ENCODE data around the gene CNGA3. TPM values are rescaled to one million over a fixed set of nuclear protein-coding genes. Genes with fewer than 3 reads are reported as not detected.

Gene CNGA3
- total and polyA plus RNA-seq, 2 donors, result 0.05 to 0.09 TPM

- Histone ChIP-seq H3K4me1 (ENCODE audit: control insufficient read depth in 2 of 2, insufficient read depth in 2 of 2, low read length in 2 of 2) (no peaks in the 10 kb centered on the region), H3K36me3 (ENCODE audit: control insufficient read depth in 2 of 2, insufficient read depth in 2 of 2, low read length in 1 of 2) (no peaks in the 10 kb centered on the region), H3K27ac (ENCODE audit: low read depth in 1 of 2, low read length in 1 of 2) (no peak overlapping the region), H3K27me3 (ENCODE audit: control insufficient read depth in 2 of 2, insufficient read depth in 1 of 2, low read length in 1 of 2) (no peaks in the 10 kb centered on the region), H3K4me3 (ENCODE audit: low read length in 2 of 2) (no peak overlapping the region), H3K9me3 (ENCODE audit: control insufficient read depth in 2 of 2, insufficient read depth in 1 of 2, low read length in 1 of 2) (no peaks in the 10 kb centered on the region)
- DNase-seq (ENCODE audit: low read depth in 6 of 9, low spot score in 9 of 9), result no peak
- WGBS, result 83% methylated on average over 4 of the region's 4 CpGs
These were observed 90.5 kb downstream of the CNGA3 start for GRCh38 chr2:98436734-98437133.

- 87% methylated on average over 1 of the region's 1 CpG for WGBS
- no peaks in the 10 kb centered on the region for H3K9me3 ChIP-seq (ENCODE audit: control insufficient read depth in 2 of 2, insufficient read depth in 1 of 2, low read length in 1 of 2)
- DNase-seq (ENCODE audit: low read depth in 6 of 9, low spot score in 9 of 9), result no peak
These were observed 92.2 kb downstream of the CNGA3 start for GRCh38 chr2:98438190-98439133.

DNA sequence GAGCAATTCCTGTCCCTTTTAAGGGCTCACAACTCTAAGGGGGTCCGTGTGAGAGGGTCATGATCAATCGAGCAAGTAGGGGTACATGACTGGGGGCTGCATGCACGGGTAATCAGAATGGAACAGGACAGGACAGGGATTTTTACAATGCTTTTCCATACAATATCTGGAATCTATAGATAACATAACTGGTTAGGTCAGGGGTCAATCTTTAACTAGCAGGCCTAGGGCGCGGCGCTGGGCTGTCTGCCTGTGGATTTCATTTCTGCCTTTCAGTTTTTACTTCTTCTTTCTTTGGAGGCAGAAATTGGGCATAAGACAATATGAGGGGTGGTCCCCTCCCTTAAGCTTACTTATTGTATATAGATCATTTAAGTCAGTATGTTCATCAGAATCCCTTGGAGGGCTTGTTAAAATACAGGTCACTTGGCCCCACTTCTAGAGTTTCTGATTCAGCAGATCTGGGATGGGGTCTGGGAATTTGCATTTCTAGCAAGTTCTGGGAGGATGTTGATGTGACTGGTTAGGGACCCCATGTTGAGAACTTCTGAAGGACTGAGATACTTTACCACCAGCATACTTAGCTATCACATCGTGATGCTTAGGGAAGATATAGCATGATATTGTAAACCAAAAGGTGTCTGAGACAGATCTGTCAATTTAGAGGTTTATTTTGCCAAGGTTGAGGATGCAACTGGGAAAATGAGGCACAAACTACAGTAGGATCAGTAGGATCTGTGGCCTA lies 95.6 kb downstream of the CNGA3 start:
- H3K27me3 ChIP-seq (ENCODE audit: control insufficient read depth in 2 of 2, insufficient read depth in 1 of 2, low read length in 1 of 2), result no peaks in the 10 kb centered on the region
- H3K27ac ChIP-seq (ENCODE audit: low read depth in 1 of 2, low read length in 1 of 2), result peak overlapping the region in 1 of 2 donors; percentile 27
- no peaks in the 10 kb centered on the region for H3K9me3 ChIP-seq (ENCODE audit: control insufficient read depth in 2 of 2, insufficient read depth in 1 of 2, low read length in 1 of 2)
- WGBS, result 97% methylated on average over 7 of the region's 7 CpGs
- no peak for DNase-seq (ENCODE audit: low read depth in 6 of 9, low spot score in 9 of 9)
- H3K36me3 ChIP-seq (ENCODE audit: control insufficient read depth in 2 of 2, insufficient read depth in 2 of 2, low read length in 1 of 2), result no peaks in the 10 kb centered on the region
- no peak overlapping the region for H3K4me3 ChIP-seq (ENCODE audit: low read length in 2 of 2)
- peaks cover 15 to 16% of the 10 kb centered on the region in 2 donors for H3K4me1 ChIP-seq (ENCODE audit: control insufficient read depth in 2 of 2, insufficient read depth in 2 of 2, low read length in 2 of 2)

More at GRCh38 chr2:98438190-98439133, 92.2 kb downstream of the CNGA3 start:
- no peaks in the 10 kb centered on the region for H3K4me1 ChIP-seq (ENCODE audit: control insufficient read depth in 2 of 2, insufficient read depth in 2 of 2, low read length in 2 of 2)
- H3K36me3 ChIP-seq (ENCODE audit: control insufficient read depth in 2 of 2, insufficient read depth in 2 of 2, low read length in 1 of 2), result no peaks in the 10 kb centered on the region
- H3K4me3 ChIP-seq (ENCODE audit: low read length in 2 of 2), result no peak overlapping the region
- no peak overlapping the region for H3K27ac ChIP-seq (ENCODE audit: low read depth in 1 of 2, low read length in 1 of 2)
- H3K27me3 ChIP-seq (ENCODE audit: control insufficient read depth in 2 of 2, insufficient read depth in 1 of 2, low read length in 1 of 2), result no peaks in the 10 kb centered on the region

- H3K27ac ChIP-seq (ENCODE audit: low read depth in 1 of 2, low read length in 1 of 2), result no peak overlapping the region
- peaks cover 19 to 20% of the 10 kb centered on the region in 2 donors for H3K4me1 ChIP-seq (ENCODE audit: control insufficient read depth in 2 of 2, insufficient read depth in 2 of 2, low read length in 2 of 2)
- WGBS, result 95% methylated on average over 4 of the region's 4 CpGs
- no peak overlapping the region for H3K4me3 ChIP-seq (ENCODE audit: low read length in 2 of 2)
- DNase-seq (ENCODE audit: low read depth in 6 of 9, low spot score in 9 of 9), result no peak
- no peaks in the 10 kb centered on the region for H3K9me3 ChIP-seq (ENCODE audit: control insufficient read depth in 2 of 2, insufficient read depth in 1 of 2, low read length in 1 of 2)
- no peaks in the 10 kb centered on the region for H3K27me3 ChIP-seq (ENCODE audit: control insufficient read depth in 2 of 2, insufficient read depth in 1 of 2, low read length in 1 of 2)
- no peaks in the 10 kb centered on the region for H3K36me3 ChIP-seq (ENCODE audit: control insufficient read depth in 2 of 2, insufficient read depth in 2 of 2, low read length in 1 of 2)
These were observed 96.2 kb downstream of the CNGA3 start for GRCh38 chr2:98442488-98442887.

DNA sequence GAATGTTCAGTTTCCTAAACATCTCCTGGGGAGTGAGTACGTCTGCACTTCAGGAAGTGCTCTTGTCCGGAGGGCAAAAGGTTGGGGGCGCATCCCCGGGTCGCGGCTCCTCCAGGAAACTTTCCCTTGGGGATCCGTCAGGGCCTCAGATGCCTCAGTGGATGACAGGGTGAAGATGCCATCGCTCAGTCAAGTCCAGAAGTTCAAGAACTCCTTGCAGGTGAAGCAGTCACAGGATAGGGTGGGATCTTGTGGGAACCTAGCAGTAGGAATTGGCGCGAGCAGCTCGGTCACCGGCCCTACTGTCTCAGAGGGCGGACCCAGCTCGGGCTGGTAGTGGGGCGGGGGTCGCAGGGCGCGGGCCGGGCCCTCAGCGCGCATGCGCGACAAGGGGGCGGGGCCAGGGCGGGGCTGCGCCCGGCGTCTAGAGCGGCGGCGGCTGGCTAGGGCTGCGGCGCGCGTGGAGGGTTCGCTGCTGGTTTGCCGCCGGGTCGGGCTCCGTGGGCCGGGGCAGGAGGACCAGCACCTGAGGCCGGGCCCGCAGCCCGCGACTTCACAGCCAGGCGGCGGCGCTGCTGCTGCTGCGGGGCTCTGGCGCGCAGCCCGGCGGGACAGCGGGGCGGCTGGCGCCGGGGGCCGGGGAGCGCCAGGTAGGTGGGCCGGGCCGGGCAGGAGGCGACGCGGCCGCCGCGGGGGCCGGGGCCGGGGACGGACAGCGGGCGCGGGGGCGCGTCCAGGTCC lies 98.3 kb downstream of the CNGA3 start, which contains the start of gene INPP4A:
Gene INPP4A (plus strand): TSS at position 423 of the 741 bp plus-strand sequence. CDS start 75,191 bp downstream, outside the sequence.
- no peaks in the 10 kb centered on the region for H3K9me3 ChIP-seq (ENCODE audit: control insufficient read depth in 2 of 2, insufficient read depth in 1 of 2, low read length in 1 of 2)

GRCh38 chr2:98445177-98445682 lies 99.0 kb downstream of the CNGA3 start:
- peak in 1 of 9 donors; percentile 36 for DNase-seq (ENCODE audit: low read depth in 6 of 9, low spot score in 9 of 9)
- under 1% methylated on average over 34 of the region's 34 CpGs for WGBS
- peaks cover 29 to 38% of the 10 kb centered on the region in 2 donors for H3K4me1 ChIP-seq (ENCODE audit: control insufficient read depth in 2 of 2, insufficient read depth in 2 of 2, low read length in 2 of 2)
- H3K27ac ChIP-seq (ENCODE audit: low read depth in 1 of 2, low read length in 1 of 2), result peak overlapping the region; percentile 74 to 80
- peak overlapping the region; percentile 56 to 95 for H3K4me3 ChIP-seq (ENCODE audit: low read length in 2 of 2)
- no peaks in the 10 kb centered on the region for H3K36me3 ChIP-seq (ENCODE audit: control insufficient read depth in 2 of 2, insufficient read depth in 2 of 2, low read length in 1 of 2)
- no peaks in the 10 kb centered on the region for H3K9me3 ChIP-seq (ENCODE audit: control insufficient read depth in 2 of 2, insufficient read depth in 1 of 2, low read length in 1 of 2)
- no peaks in the 10 kb centered on the region for H3K27me3 ChIP-seq (ENCODE audit: control insufficient read depth in 2 of 2, insufficient read depth in 1 of 2, low read length in 1 of 2)

More for the DNA sequence above, 98.3 kb downstream of the CNGA3 start, which contains the start of gene INPP4A:
- H3K27ac ChIP-seq (ENCODE audit: low read depth in 1 of 2, low read length in 1 of 2), result peak within 1 kb of the TSS; percentile 74 to 84
- DNase-seq (ENCODE audit: low read depth in 6 of 9, low spot score in 9 of 9), result peak in 5 of 9 donors; percentile 70 to 89 (median 80)
- no peaks in the 10 kb centered on the region for H3K27me3 ChIP-seq (ENCODE audit: control insufficient read depth in 2 of 2, insufficient read depth in 1 of 2, low read length in 1 of 2)
- H3K36me3 ChIP-seq (ENCODE audit: control insufficient read depth in 2 of 2, insufficient read depth in 2 of 2, low read length in 1 of 2), result no peaks in the 10 kb centered on the region
- peaks cover 26 to 34% of the 10 kb centered on the region in 2 donors for H3K4me1 ChIP-seq (ENCODE audit: control insufficient read depth in 2 of 2, insufficient read depth in 2 of 2, low read length in 2 of 2)
- H3K4me3 ChIP-seq (ENCODE audit: low read length in 2 of 2), result peak within 1 kb of the TSS; percentile 57 to 95
- WGBS, result 1% methylated on average over 75 of the region's 75 CpGs

DNA sequence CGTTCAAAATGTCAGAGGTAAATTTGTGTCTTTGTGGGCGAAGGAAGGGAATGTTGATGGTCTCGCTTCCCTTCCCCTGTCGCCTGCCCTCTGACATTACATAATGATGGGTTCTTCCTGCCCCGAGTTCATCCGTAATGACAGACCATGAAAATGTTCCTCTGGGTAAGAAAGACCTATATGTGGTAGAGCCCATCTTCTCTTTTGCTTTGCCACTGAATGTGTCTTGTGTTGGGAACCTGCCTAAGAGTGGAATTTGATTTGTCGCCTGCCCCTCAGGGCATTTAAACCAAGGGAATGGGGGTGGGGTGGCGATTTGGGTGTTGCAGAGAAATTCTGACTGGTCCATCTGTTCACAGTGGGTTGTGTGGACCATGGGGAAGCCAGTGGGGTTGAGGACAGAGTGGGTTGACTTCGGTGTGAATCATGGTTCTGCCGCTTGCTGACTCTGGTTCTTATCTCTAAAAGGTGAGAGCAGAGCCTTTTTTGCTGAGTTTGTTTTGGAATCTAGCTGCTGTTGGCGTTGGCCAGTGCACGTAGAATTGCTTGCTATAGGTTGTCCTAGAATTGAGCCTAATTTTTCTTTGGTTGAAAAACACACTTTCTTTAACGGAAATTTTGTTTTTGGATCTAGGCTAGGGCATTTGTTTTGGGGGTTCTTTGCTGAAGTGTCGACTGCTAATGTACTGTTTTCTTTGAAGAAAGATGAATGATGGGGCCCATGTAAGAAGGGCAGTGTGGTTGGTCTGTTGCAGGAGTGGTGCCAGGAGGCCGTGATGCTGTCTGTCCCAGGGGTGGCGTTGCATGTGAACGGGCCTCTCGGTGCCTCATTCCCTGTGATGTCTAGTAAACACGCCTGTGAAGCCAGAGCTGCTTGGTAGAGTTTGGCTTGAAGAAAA lies 99.7 kb downstream of the CNGA3 start:
- DNase-seq (ENCODE audit: low read depth in 6 of 9, low spot score in 9 of 9), result peak in 1 of 9 donors; percentile 55
- peak overlapping the region; percentile 36 to 74 for H3K27ac ChIP-seq (ENCODE audit: low read depth in 1 of 2, low read length in 1 of 2)
- peaks cover 31 to 45% of the 10 kb centered on the region in 2 donors for H3K4me1 ChIP-seq (ENCODE audit: control insufficient read depth in 2 of 2, insufficient read depth in 2 of 2, low read length in 2 of 2)
- peak overlapping the region; percentile 56 to 95 for H3K4me3 ChIP-seq (ENCODE audit: low read length in 2 of 2)
- no peaks in the 10 kb centered on the region for H3K9me3 ChIP-seq (ENCODE audit: control insufficient read depth in 2 of 2, insufficient read depth in 1 of 2, low read length in 1 of 2)
- no peaks in the 10 kb centered on the region for H3K27me3 ChIP-seq (ENCODE audit: control insufficient read depth in 2 of 2, insufficient read depth in 1 of 2, low read length in 1 of 2)
- 53% methylated on average over 19 of the region's 19 CpGs for WGBS
- no peaks in the 10 kb centered on the region for H3K36me3 ChIP-seq (ENCODE audit: control insufficient read depth in 2 of 2, insufficient read depth in 2 of 2, low read length in 1 of 2)

DNA sequence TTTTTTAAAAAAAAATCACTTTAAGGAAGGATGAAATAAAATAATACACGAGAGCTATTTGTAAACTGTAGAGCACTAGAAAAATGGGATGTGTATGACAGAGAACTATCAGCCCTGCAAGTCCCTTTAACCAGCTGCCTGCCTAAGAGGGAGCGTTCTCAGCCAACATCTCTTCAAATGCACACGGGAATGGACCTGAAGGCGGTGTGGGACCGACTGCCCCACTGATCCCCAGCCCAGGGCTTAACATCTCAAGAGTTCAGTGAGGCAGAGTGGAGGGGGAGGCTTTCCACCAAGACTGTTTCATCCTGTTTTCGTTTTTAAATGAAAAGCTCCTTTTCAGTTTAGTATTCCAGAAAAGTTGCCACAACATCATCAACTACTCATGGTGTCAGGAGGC lies 100.6 kb downstream of the CNGA3 start:
- DNase-seq (ENCODE audit: low read depth in 6 of 9, low spot score in 9 of 9), result no peak
- H3K27me3 ChIP-seq (ENCODE audit: control insufficient read depth in 2 of 2, insufficient read depth in 1 of 2, low read length in 1 of 2), result no peaks in the 10 kb centered on the region
- H3K27ac ChIP-seq (ENCODE audit: low read depth in 1 of 2, low read length in 1 of 2), result peak overlapping the region in 1 of 2 donors; percentile 13
- no peaks in the 10 kb centered on the region for H3K36me3 ChIP-seq (ENCODE audit: control insufficient read depth in 2 of 2, insufficient read depth in 2 of 2, low read length in 1 of 2)
- no peaks in the 10 kb centered on the region for H3K9me3 ChIP-seq (ENCODE audit: control insufficient read depth in 2 of 2, insufficient read depth in 1 of 2, low read length in 1 of 2)
- peaks cover 37 to 53% of the 10 kb centered on the region in 2 donors for H3K4me1 ChIP-seq (ENCODE audit: control insufficient read depth in 2 of 2, insufficient read depth in 2 of 2, low read length in 2 of 2)
- WGBS, result 83% methylated on average over 6 of the region's 6 CpGs
- peak overlapping the region; percentile 14 to 56 for H3K4me3 ChIP-seq (ENCODE audit: low read length in 2 of 2)

Measured in thymus (tissue), 11 donors.